Panc1 (cell line): ENCODE data around the gene HCN1. TPM values are rescaled to one million over a fixed set of nuclear protein-coding genes. Genes with fewer than 3 reads are reported as not detected.

Source experiments
- ATAC-seq: fragments of 200-7000 bp; cut with Tn5 transposase; 2 replicates; pipeline ENCODE4 v1.9.1; 2020; ENCODE audit warnings: mild to moderate bottlenecking, moderate library complexity
- BruUV-seq: library from RNA; stranded (reverse); fragments of 400-500 nt; replicated peaks from 2 replicates; lab custom pipeline; 2021; lab: Mats Ljungman, UMichigan
- CTCF ChIA-PET: fragments of 300-600 bp; sonication (Branson Sonifier 250); formaldehyde crosslinking; loops from one replicate; lab custom pipeline; 2022; ENCODE audit warnings: antibody characterized with exemption; lab: Charles Lee
- POLR2A ChIA-PET: fragments of 300-600 bp; sonication (Branson Sonifier 250); formaldehyde crosslinking; loops from one replicate; lab custom pipeline; 2022; ENCODE audit warnings: antibody characterized with exemption; lab: Charles Lee
- DNase-seq: peaks from one replicate; pipeline ENCODE4 v3.0.0-alpha.2; 2010; ENCODE audit warnings: low read depth, low spot score
- H3K27ac ChIP-seq: 2 replicates; pipeline ENCODE4 v1.5.1; 2011; ENCODE audit warnings: mild to moderate bottlenecking, low read length, inconsistent platforms
- H3K27me3 ChIP-seq: fragments of 200-500 bp; sonication (Bioruptor generic); 2 replicates; pipeline ENCODE4 v1.6.0; 2014; ENCODE audit warnings: low read length, inconsistent platforms; ENCODE audit not compliant: control insufficient read depth, insufficient read depth
- H3K36me3 ChIP-seq: fragments of 200-500 bp; sonication (Bioruptor generic); 2 replicates; pipeline ENCODE4 v1.5.1; 2014; ENCODE audit warnings: inconsistent platforms, mild to moderate bottlenecking, low read length, moderate library complexity; ENCODE audit not compliant: control insufficient read depth, insufficient read depth
- H3K4me1 ChIP-seq: 2 replicates; pipeline ENCODE4 v1.5.1; 2011; ENCODE audit warnings: inconsistent platforms, mild to moderate bottlenecking, low read length, moderate library complexity; ENCODE audit not compliant: control insufficient read depth, insufficient read depth
- H3K4me3 ChIP-seq, 2 experiments: 2 replicates each; pipeline ENCODE4 v1.5.1; 2011 to 2012; ENCODE audit warnings: low read depth in 2 of 2, low read length in 2 of 2, mild to moderate bottlenecking in 2 of 2, inconsistent platforms in 1 of 2, moderate library complexity in 1 of 2
- H3K9me3 ChIP-seq: fragments of 200-500 bp; sonication (Bioruptor generic); 2 replicates; pipeline ENCODE4 v1.5.1; 2014; ENCODE audit warnings: low read depth, mild to moderate bottlenecking, inconsistent platforms, low read length, moderate library complexity; ENCODE audit not compliant: control insufficient read depth, insufficient read depth
- CTCF ChIP-seq: fragments of 450-650 bp; IDR thresholded peaks from 2 replicates; pipeline ENCODE4 v1.5.1; 2017; ENCODE audit warnings: mild to moderate bottlenecking
- POLR2AphosphoS5 ChIP-seq: IDR thresholded peaks from 2 replicates; pipeline ENCODE4 v1.6.1; 2012; ENCODE audit warnings: mild to moderate bottlenecking, low read depth, low read length, moderate library complexity
- REST ChIP-seq, 2 experiments: IDR thresholded peaks; 2 replicates each; pipeline ENCODE4 v1.6.1; 2011 to 2012; ENCODE audit warnings: low read depth in 2 of 2, control low read depth in 1 of 2, low read length in 1 of 2, mild to moderate bottlenecking in 1 of 2, moderate library complexity in 1 of 2; ENCODE audit not compliant: insufficient read depth in 1 of 2
- SIN3A ChIP-seq: IDR thresholded peaks from 2 replicates; pipeline ENCODE4 v1.6.1; 2012; ENCODE audit warnings: low read depth, mild to moderate bottlenecking, low read length, moderate library complexity, borderline replicate concordance; ENCODE audit not compliant: insufficient read depth
- TCF7L2 ChIP-seq: IDR thresholded peaks from 2 replicates; pipeline ENCODE4 v1.6.1; 2011; ENCODE audit warnings: mild to moderate bottlenecking, low read depth, low read length, inconsistent platforms
- in situ Hi-C: cut with HindIII; loops from 2 replicates; pipeline ENCODE4 v1.10.0; 2016; ENCODE audit warnings: low sequenced_read_pairs, low pct_unique_long_range_greater_than_20kb
- intact Hi-C: fragments of 100-400 bp; cut with micrococcal nuclease; formaldehyde crosslinking; loops from one replicate; pipeline ENCODE4 v1.10.0; 2022; ENCODE audit not compliant: unreplicated experiment
- total RNA-seq: library from RNA; stranded (reverse); gene quantifications from one replicate; pipeline ENCODE4 v1.2.1, GENCODE V29; 2021; ENCODE audit not compliant: unreplicated experiment

HCN1 gene
- total RNA-seq, 1 experiment from 2014 or later, result 0.36 TPM

DNA sequence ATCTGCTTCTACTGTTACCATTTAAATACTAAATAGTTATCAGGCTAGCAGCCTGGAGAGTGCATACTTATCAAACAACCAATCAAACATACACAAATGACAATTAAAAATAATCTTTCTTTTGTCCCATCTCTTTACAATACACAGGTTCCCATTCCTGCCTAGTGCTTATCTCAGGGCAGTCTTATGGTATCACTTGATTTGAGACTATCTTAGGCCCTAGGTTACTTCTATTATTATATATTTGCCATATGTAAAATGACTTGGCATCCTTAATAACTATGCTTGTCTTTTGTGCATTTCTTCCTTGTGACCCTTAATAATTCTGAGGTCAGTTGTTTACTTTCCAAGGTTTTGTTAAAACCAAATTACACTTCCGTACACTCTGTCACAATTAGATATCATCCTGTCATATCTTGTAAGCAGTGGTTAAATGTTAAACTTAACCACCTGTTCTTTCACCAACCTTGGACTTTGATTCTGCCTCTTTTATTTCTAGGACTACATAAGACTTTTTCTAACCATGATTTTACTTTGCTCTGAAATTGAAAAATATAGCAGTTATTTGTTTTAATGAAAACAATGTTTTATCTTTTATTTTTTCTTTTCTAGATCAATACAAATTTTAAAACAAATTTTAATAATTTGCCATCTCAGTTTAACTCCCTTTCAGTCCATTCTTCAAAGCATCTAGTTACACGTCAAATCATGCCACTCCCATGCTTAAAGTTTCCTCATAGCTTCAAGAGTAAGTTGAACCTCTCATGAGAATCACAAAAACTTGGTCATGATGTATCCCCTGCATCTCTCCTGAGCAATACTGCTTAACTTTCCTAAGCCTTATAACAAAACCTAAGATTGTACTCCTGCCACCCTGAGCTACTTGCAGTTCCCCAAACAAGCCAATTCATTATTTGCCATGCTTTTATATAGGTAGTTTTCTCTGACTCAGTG lies 281.3 kb downstream of the HCN1 start:
- CTCF ChIA-PET, result no interaction called here

More for the DNA sequence above, 281.3 kb downstream of the HCN1 start:
- TF ChIP-seq CTCF, result no peak
- no peak for TF ChIP-seq SIN3A
- no peak for TF ChIP-seq POLR2AphosphoS5
- no peak for TF ChIP-seq TCF7L2
- TF ChIP-seq REST (IDR thresholded peaks at IDR 0.05; ENCODE audit: insufficient read depth in 1 of 2, low read depth in 2 of 2, low read length in 1 of 2), result no peak
- in situ Hi-C loops, result no loop called here
- Histone ChIP-seq H3K36me3 (no peaks in the 10 kb centered on the region), H3K27ac (no peak overlapping the region), H3K27me3 (no peaks in the 10 kb centered on the region), H3K9me3 (no peaks in the 10 kb centered on the region), H3K4me3 (no peak overlapping the region), H3K4me1 (no peaks in the 10 kb centered on the region)
- DNase-seq (no peak), ATAC-seq (no peak)
- BruUV-seq, result no TSS peak
- intact Hi-C loops, result no loop called here
- POLR2A ChIA-PET, result no interaction called here
